HEK293 (cell line): ENCODE results near the gene MAP6.

Experiments
- CTCF ChIA-PET: fragments of 350-600 bp; formaldehyde crosslinking; extraction: SDS; loops from one replicate; lab custom pipeline; 2021; ENCODE audit warnings: antibody characterized with exemption; lab: Yijun Ruan, JAX
- POLR2A ChIA-PET: fragments of 300-600 bp; formaldehyde crosslinking; extraction: SDS; loops from one replicate; lab custom pipeline; 2020; ENCODE audit warnings: antibody characterized with exemption, inconsistent platforms; lab: Yijun Ruan, JAX
- H3K27ac ChIP-seq: fragments of 200-500 bp; sonication (Bioruptor generic); 2 replicates; pipeline ENCODE4 v1.5.1; 2014; ENCODE audit warnings: low read depth, low read length, control low read depth, inconsistent platforms; ENCODE audit errors: extremely low read depth
- H3K36me3 ChIP-seq, 2 experiments: fragments of 200-500 bp in 1 of 2; sonication (Bioruptor generic) in 1 of 2; 1 replicate in 1 of 2; 2 replicates in 1 of 2; pipeline ENCODE4 v1.5.1; 2014 to 2017; ENCODE audit warnings: inconsistent platforms in 2 of 2, low read length in 2 of 2; ENCODE audit not compliant: control insufficient read depth in 2 of 2, insufficient read depth in 1 of 2
- H3K4me1 ChIP-seq: fragments of 200-500 bp; sonication (Bioruptor generic); 2 replicates; pipeline ENCODE4 v1.5.1; 2014; ENCODE audit warnings: mild to moderate bottlenecking, low read length, inconsistent platforms; ENCODE audit not compliant: control insufficient read depth, insufficient read depth
- H3K4me3 ChIP-seq: 2 replicates; pipeline ENCODE4 v1.5.1; 2011; ENCODE audit warnings: low read depth, mild to moderate bottlenecking, control low read depth, low read length, moderate library complexity
- H3K9me3 ChIP-seq: fragments of 200-500 bp; sonication (Bioruptor generic); 2 replicates; pipeline ENCODE4 v1.5.1; 2014; ENCODE audit warnings: low read depth, low read length, inconsistent platforms; ENCODE audit not compliant: control insufficient read depth, insufficient read depth
- GLI4 ChIP-seq: fragments of 450-650 bp; formaldehyde crosslinking; IDR thresholded peaks from 2 replicates; pipeline ENCODE4 v1.5.1; 2016; ENCODE audit warnings: missing biosample characterization, missing genetic modification characterization
- HOXD13 ChIP-seq: sonication (generic); formaldehyde crosslinking; IDR thresholded peaks from 2 replicates; pipeline ENCODE4 v1.8.0; 2022; ENCODE audit warnings: missing genetic modification reagents, borderline replicate concordance
- IKZF3 ChIP-seq: fragments of 450-650 bp; IDR thresholded peaks from 2 replicates; pipeline ENCODE4 v1.5.0; 2018; ENCODE audit warnings: missing biosample characterization, mild to moderate bottlenecking, missing genetic modification characterization, moderate library complexity
- KLF1 ChIP-seq: fragments of 450-650 bp; formaldehyde crosslinking; IDR thresholded peaks from 2 replicates; pipeline ENCODE4 v1.5.1; 2016; ENCODE audit warnings: missing biosample characterization, missing genetic modification characterization
- KLF7 ChIP-seq: fragments of 450-650 bp; formaldehyde crosslinking; IDR thresholded peaks from 2 replicates; pipeline ENCODE4 v1.5.1; 2016; ENCODE audit warnings: missing biosample characterization, missing genetic modification characterization, borderline replicate concordance
- KLF9 ChIP-seq: fragments of 450-650 bp; formaldehyde crosslinking; IDR thresholded peaks from 2 replicates; pipeline ENCODE4 v1.5.1; 2016; ENCODE audit warnings: missing biosample characterization, missing genetic modification characterization, low read depth
- PATZ1 ChIP-seq: fragments of 450-650 bp; formaldehyde crosslinking; IDR thresholded peaks from 2 replicates; pipeline ENCODE4 v1.5.1; 2016; ENCODE audit warnings: missing biosample characterization, missing genetic modification characterization
- YY1 ChIP-seq: fragments of 450-650 bp; formaldehyde crosslinking; IDR thresholded peaks from 2 replicates; pipeline ENCODE4 v1.5.1; 2018; ENCODE audit warnings: missing biosample characterization, missing genetic modification characterization
- ZBTB20 ChIP-seq: fragments of 450-650 bp; formaldehyde crosslinking; IDR thresholded peaks from 2 replicates; pipeline ENCODE4 v1.5.1; 2016; ENCODE audit warnings: missing biosample characterization, missing genetic modification characterization
- ZBTB44 ChIP-seq: fragments of 450-650 bp; IDR thresholded peaks from 2 replicates; pipeline ENCODE4 v1.5.1; 2018; ENCODE audit warnings: missing biosample characterization, mild to moderate bottlenecking, missing genetic modification characterization
- ZBTB8A ChIP-seq: fragments of 450-650 bp; formaldehyde crosslinking; IDR thresholded peaks from 2 replicates; pipeline ENCODE4 v1.5.1; 2016; ENCODE audit warnings: missing biosample characterization, missing genetic modification characterization
- ZFHX2 ChIP-seq: fragments of 450-650 bp; formaldehyde crosslinking; conservative IDR thresholded peaks from 2 replicates; pipeline ENCODE4 v1.5.1; 2016; ENCODE audit warnings: missing biosample characterization, missing genetic modification characterization
- ZFP3 ChIP-seq: fragments of 450-650 bp; formaldehyde crosslinking; IDR thresholded peaks from 2 replicates; pipeline ENCODE4 v1.5.1; 2016; ENCODE audit warnings: low read depth, missing biosample characterization, missing genetic modification characterization
- ZFP69B ChIP-seq: fragments of 450-650 bp; formaldehyde crosslinking; IDR thresholded peaks from 2 replicates; pipeline ENCODE4 v1.5.1; 2016; ENCODE audit warnings: missing biosample characterization, missing genetic modification characterization
- ZNF138 ChIP-seq: fragments of 450-650 bp; formaldehyde crosslinking; IDR thresholded peaks from 2 replicates; pipeline ENCODE4 v1.5.1; 2016; ENCODE audit warnings: missing biosample characterization, missing genetic modification characterization, borderline replicate concordance
- ZNF174 ChIP-seq: fragments of 450-650 bp; formaldehyde crosslinking; IDR thresholded peaks from 2 replicates; pipeline ENCODE4 v1.5.0; 2017; ENCODE audit warnings: missing biosample characterization, mild to moderate bottlenecking, missing genetic modification characterization
- ZNF2 ChIP-seq: fragments of 450-650 bp; formaldehyde crosslinking; IDR thresholded peaks from 2 replicates; pipeline ENCODE4 v1.5.1; 2016; ENCODE audit warnings: missing biosample characterization, missing genetic modification characterization
- ZNF398 ChIP-seq: fragments of 450-650 bp; formaldehyde crosslinking; IDR thresholded peaks from 2 replicates; pipeline ENCODE4 v1.5.1; 2017; ENCODE audit warnings: missing biosample characterization, missing genetic modification characterization
- ZNF416 ChIP-seq: fragments of 450-650 bp; formaldehyde crosslinking; IDR thresholded peaks from 2 replicates; pipeline ENCODE4 v1.5.1; 2016; ENCODE audit warnings: missing biosample characterization, missing genetic modification characterization
- ZNF423 ChIP-seq: fragments of 450-650 bp; formaldehyde crosslinking; IDR thresholded peaks from 2 replicates; pipeline ENCODE4 v1.5.1; 2016; ENCODE audit warnings: missing biosample characterization, missing genetic modification characterization
- ZNF501 ChIP-seq: fragments of 450-650 bp; formaldehyde crosslinking; IDR thresholded peaks from 2 replicates; pipeline ENCODE4 v1.5.1; 2016; ENCODE audit warnings: missing biosample characterization, missing genetic modification characterization
- ZNF580 ChIP-seq: fragments of 450-650 bp; formaldehyde crosslinking; IDR thresholded peaks from 2 replicates; pipeline ENCODE4 v1.5.1; 2016; ENCODE audit warnings: missing biosample characterization, missing genetic modification characterization
- ZNF621 ChIP-seq: fragments of 450-650 bp; formaldehyde crosslinking; IDR thresholded peaks from 2 replicates; pipeline ENCODE4 v1.5.1; 2017; ENCODE audit warnings: missing biosample characterization, missing genetic modification characterization
- ZNF624 ChIP-seq: fragments of 450-650 bp; formaldehyde crosslinking; IDR thresholded peaks from 2 replicates; pipeline ENCODE4 v1.5.1; 2017; ENCODE audit warnings: missing biosample characterization, missing genetic modification characterization
- ZNF677 ChIP-seq: fragments of 450-650 bp; IDR thresholded peaks from 2 replicates; pipeline ENCODE4 v1.5.0; 2018; ENCODE audit warnings: missing biosample characterization, mild to moderate bottlenecking, missing genetic modification characterization, moderate library complexity
- ZNF701 ChIP-seq: fragments of 450-650 bp; formaldehyde crosslinking; IDR thresholded peaks from 2 replicates; pipeline ENCODE4 v1.5.1; 2016; ENCODE audit warnings: missing biosample characterization, missing genetic modification characterization
- ZNF768 ChIP-seq: fragments of 450-650 bp; formaldehyde crosslinking; IDR thresholded peaks from 2 replicates; pipeline ENCODE4 v1.5.1; 2018; ENCODE audit warnings: missing biosample characterization, mild to moderate bottlenecking, missing genetic modification characterization
- ZSCAN4 ChIP-seq: fragments of 450-650 bp; formaldehyde crosslinking; IDR thresholded peaks from 2 replicates; pipeline ENCODE4 v1.5.1; 2017; ENCODE audit warnings: missing biosample characterization, missing genetic modification characterization

MAP6 gene

GRCh38 chr11:75644946-75645345, 23.9 kb downstream of the MAP6 start (continued):
- TF ChIP-seq ZNF677 (tag by site-specific recombination): no peak
- TF ChIP-seq GLI4 (tag by site-specific recombination): no peak
- TF ChIP-seq ZNF398 (tag by site-specific recombination): no peak
- TF ChIP-seq ZFP69B (tag by site-specific recombination): no peak
- TF ChIP-seq ZNF416 (tag by site-specific recombination): no peak
- TF ChIP-seq YY1 (tag by site-specific recombination): no peak
- TF ChIP-seq ZBTB8A (tag by site-specific recombination): no peak
- TF ChIP-seq ZBTB20 (tag by site-specific recombination): no peak
- no peak for TF ChIP-seq HOXD13 (CRISPR knock-in tag)
- no peak for TF ChIP-seq ZNF174 (tag by site-specific recombination)
- TF ChIP-seq KLF1 (tag by site-specific recombination): no peak

GRCh38 chr11:75644370-75644769, 24.5 kb downstream of the MAP6 start:
- no peak overlapping the region for H3K27ac ChIP-seq
- POLR2A ChIA-PET: no interaction called here
- no peaks in the 10 kb centered on the region for H3K9me3 ChIP-seq
- no peaks in the 10 kb centered on the region for H3K36me3 ChIP-seq
- TF ChIP-seq IKZF3 (tag by site-specific recombination) (no peak), ZNF423 (tag by site-specific recombination) (no peak), ZNF501 (tag by site-specific recombination) (no peak)
- CTCF ChIA-PET: interaction anchor here (0.9 kb wide), 1 partner anchor 14 kb away, joined by 3 read pairs; no protein-coding TSS in a partner anchor
- no peaks in the 10 kb centered on the region; the same call in 1 of the 2 replicates for H3K4me1 ChIP-seq
- H3K4me3 ChIP-seq: no peak overlapping the region

GRCh38 chr11:75642402-75643113, 26.3 kb downstream of the MAP6 start:
- Histone ChIP-seq H3K4me3 (no peak overlapping the region), H3K27ac (no peak overlapping the region), H3K36me3 (no peaks in the 10 kb centered on the region), H3K4me1 (no peaks in the 10 kb centered on the region; the same call in 1 of the 2 replicates), H3K9me3 (no peaks in the 10 kb centered on the region)
- CTCF ChIA-PET: interaction anchor here (0.6 kb wide), 1 partner anchor 66 kb away, joined by 3 read pairs; no protein-coding TSS in a partner anchor
- POLR2A ChIA-PET: no interaction called here
- no peak for TF ChIP-seq ZNF2
- TF ChIP-seq ZSCAN4 (tag by site-specific recombination): no peak
- no peak for TF ChIP-seq KLF9 (tag by site-specific recombination)
- no peak for TF ChIP-seq ZFHX2 (tag by site-specific recombination)
- no peak for TF ChIP-seq ZNF580 (tag by site-specific recombination)
- no peak for TF ChIP-seq PATZ1 (tag by site-specific recombination)
- TF ChIP-seq ZNF624: no peak
- no peak for TF ChIP-seq KLF7
- no peak for TF ChIP-seq ZNF138 (tag by site-specific recombination)
- TF ChIP-seq ZBTB44 (tag by site-specific recombination): no peak
- no peak for TF ChIP-seq ZFP3
- TF ChIP-seq ZNF701 (tag by site-specific recombination): no peak
- no peak for TF ChIP-seq ZNF621 (tag by site-specific recombination)
- TF ChIP-seq ZNF768 (tag by site-specific recombination): no peak
